NCI-H1436 treated with DMSO at 0.1 percent for 48 hours (cell line): Measurements from ENCODE around the gene FIS1.
"Not testable (repeated sequence)": the region's sequence is repeated elsewhere in the genome, so short reads cannot be mapped to it uniquely, and the experiment has no call there.

Experiments
- DNase-seq: peaks from one replicate; lab custom pipeline; 2025; lab: John Stamatoyannopoulos, UW

FIS1 gene

DNA sequence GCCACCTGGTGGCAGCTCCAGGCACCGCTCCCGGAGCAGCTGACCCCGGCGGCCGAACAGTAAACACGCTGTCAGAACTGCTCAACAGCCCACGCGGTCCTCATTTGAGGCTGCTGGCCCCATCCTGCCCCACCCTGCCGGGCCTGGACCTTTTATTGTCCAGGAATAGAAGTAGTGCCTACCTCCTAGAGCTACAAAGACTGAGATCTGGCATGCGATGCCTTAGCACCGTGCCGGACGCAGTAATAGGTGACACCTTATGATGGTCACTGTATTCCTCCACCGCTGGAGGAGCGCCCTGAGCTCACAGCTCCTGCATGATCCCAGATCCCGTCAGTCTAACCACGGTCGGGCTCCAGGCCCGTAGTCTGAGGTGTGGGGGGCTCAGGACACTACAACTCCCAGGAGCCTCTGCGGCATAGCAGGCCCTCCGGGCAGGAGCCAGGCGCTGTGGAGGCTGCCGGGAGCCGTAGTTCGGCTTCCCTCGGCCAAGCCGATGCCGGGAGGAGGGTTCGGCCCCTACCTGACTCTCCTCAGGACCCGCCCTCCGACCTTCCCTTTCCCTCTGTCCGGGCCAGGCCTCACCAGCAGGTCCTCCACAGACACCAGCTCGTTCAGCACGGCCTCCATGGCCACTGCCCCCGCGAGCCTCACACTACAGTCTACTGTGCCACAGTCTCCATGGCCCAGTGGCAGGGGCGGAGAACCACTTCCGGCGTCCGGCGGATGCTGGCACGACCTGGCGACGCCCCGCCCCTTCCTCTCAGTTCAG is at the start of gene FIS1:
FIS1 (minus strand) TSS at position 707 of the 772 bp plus-strand sequence; CDS start at position 630, 77 bp downstream.
- peak; percentile 69 for DNase-seq

DNA sequence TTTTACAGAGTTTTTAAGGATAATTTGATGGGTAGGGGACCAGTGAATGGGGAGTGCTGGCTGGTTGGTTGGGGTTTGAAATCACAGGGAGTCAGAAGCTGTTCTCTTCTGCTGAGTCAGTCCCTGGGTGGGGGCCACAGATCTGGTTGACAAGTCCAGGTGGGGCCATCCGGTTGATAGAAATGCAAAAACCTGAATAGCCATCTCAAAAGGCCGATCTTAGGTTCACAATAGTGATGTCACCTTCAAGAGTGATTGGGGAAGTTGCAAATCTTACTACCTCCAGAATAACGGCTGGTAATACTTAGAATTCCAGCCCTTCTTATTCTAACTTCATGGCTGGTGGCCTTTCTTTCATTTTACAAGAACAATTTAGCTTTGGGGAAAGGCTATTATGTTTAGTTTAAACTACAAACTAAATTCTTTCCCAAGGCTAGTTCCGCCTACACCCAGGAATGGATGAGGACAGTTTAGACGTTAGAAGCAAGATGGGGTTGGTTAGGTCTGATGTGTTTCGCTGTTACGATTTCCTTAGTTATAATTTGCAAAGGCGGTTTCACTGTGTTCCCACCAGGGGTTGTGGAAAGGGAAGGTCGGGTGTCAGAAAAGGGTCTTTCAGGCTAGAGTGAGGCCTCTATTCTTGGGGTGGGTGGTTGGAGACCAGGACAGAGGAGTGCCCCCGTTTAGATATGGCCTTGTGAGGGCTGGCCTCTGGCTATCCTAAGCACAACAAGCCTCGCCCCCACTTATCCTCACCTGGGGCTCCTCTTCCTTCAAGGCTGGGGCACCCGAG is 49.4 kb upstream of the FIS1 start:
- DNase-seq = no peak

DNA sequence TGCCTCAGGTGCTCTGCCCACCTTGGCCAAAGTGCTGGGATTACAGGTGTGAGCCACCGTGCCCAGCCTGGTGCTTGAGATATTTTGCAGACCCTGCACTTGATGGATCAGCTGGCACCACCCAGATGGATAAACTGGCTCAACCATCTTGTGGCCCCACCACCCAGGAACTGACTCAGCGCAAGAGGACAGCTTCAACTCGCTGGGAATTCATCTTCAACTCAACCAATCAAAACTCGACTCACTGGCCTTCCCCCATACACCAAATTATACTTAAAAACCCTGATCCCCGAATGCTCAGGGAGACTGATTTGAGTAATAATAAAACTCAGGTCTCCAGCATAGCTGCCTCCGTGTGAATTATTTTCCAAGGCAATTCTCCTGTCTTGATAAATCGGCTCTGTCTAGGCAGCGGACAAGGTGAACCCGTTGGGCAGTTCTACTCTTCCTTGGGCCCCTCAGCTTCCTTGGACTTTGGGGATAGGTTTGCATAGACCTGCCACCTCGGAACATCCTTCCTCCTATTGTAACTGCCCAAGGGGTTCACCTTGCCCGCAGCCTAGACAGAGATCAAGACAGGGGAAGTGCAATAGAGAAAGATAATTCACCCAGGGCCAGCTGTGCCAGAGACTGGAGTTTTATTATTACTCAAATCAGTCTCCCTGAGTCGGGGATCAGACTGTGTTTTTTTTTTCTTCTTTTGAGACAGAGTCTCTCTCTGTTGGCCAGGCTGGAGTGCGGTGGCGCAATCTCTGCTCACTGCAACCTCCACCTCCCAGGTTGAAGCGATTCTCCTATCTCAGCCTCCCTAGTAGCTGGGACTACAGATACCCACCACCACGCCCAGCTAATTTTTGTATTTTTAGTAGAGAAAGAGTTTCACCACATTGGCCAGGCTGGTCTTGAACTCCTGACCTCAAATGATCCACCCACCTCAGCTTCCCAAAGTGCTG is 48.5 kb upstream of the FIS1 start:
- DNase-seq = not testable (repeated sequence)

DNA sequence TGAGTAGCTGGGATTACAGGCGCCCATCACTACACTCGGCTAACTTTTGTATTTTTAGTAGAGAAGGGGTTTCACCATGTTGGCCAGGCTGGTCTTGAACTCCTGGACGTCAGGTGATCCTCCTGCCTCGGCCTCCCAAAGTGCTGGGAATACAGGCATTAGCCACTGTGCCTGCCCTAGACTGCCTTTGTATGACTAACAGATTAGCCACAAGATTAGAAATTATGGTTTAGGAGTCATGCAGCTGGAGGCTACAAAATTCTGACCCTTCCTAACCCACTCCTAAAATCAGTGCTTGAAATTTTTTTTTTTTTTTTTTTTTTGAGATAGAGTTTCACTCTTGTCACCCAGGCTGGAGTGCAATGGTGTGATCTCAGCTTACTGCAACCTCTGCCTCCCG is 47.7 kb upstream of the FIS1 start:
- DNase-seq = not testable (repeated sequence)

DNA sequence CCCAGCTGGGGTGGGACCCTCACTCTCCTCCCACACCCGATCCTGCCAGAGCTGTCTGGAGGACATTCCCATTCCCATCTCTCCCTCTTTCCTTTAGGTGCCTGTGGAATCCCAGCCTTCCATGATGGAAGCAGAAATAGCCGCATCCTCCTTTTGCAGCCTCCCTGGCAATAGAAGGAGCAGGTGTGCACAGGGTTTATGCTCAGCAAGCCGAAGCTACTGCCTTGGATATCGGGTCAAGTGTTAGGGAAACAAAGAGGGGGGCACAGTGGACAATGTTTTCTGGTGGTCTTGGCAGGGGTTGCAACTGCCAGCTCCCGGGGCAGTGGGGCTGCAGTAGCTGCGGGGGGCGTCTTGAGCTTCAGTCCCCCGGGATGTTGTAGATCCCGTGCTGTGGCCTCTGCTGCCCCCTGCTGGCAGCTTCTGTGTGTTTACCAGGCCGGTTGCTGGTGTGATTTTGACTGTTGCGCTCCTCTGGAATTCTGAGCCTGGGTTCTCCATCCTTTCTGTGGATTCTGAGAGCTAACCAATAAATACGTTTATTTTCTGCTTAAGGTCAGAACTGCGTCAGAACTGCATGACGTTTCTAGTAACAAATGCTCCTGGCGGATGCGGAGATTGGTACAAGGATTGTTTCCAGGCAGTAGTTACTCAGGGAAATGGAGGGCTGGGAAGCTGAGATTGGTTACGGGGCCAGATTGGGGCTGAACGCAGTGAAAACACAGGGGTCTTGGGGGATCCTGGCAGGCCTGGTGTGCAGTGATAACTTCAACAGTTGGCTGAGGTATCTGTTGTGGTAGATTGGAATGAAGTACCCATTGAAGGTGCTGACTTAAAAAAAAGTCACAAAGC is 45.5 kb upstream of the FIS1 start:
- DNase-seq = not testable (repeated sequence)

DNA sequence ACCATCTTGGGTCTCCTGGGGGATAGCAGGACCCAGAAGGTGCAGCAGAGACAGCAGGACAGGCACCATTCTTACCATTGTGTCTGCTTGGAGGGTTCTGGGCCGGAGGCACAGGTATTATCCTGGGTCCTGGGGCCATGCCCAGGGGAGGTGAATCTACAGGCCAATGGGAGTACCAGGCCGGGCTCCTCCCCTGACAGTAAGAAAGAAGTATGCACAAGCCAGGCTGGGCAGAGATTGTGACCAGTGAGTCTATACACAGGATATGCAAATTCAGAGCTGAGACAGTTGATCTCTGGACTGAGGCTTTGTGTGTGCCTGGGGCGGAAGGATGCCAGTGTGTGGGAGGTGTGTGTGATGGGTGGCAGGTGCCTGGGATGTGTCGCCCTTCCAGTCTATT is 44.8 kb upstream of the FIS1 start:
- DNase-seq = not testable (repeated sequence)

DNA sequence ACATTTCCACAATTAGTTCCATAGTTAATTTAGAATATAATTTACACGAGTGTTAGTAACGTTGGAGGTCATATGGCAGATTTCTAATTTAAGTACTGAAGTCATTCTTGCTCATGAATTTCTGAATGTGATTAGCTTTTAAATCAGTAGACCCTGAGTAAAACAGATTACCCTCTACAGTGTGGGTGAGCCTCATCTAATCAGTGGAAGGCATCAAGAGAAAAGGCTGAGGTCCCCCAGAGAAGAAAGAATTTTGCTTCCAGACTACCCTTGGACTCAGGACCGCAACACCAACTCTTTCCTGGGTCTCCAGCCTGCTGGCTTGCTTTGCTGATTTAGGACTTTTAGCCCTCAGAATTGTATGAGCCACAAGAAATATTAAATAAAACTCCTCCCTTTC is 43.6 kb upstream of the FIS1 start:
- DNase-seq = no peak

DNA sequence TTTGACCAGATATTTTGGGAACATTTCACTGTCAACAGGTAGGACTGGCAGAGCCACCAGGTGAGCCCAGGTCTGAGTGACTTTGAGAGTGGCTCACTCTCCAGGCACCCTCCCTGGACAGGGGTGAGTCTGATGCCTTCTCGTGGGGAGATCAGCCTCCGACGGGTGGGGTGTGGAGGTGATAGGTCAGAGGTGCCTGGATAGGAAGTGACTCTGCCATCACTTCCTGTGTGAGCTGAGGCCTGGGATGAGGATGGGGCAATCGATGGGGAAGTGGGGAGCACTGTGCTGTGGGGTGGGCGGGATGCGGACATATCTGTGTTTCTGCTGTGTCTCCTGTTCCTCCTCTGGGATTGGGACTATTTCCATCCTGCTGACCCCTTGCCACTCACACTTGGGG is 42.2 kb upstream of the FIS1 start:
- DNase-seq = no peak

- not testable (repeated sequence) for DNase-seq
These were observed 41.0 kb upstream of the FIS1 start for GRCh38 chr7:101285880-101286279.

- no peak for DNase-seq
These were observed 40.3 kb upstream of the FIS1 start for GRCh38 chr7:101285171-101285570.

- not testable (repeated sequence) for DNase-seq
These were observed 36.0 kb upstream of the FIS1 start for GRCh38 chr7:101280912-101281311.

DNA sequence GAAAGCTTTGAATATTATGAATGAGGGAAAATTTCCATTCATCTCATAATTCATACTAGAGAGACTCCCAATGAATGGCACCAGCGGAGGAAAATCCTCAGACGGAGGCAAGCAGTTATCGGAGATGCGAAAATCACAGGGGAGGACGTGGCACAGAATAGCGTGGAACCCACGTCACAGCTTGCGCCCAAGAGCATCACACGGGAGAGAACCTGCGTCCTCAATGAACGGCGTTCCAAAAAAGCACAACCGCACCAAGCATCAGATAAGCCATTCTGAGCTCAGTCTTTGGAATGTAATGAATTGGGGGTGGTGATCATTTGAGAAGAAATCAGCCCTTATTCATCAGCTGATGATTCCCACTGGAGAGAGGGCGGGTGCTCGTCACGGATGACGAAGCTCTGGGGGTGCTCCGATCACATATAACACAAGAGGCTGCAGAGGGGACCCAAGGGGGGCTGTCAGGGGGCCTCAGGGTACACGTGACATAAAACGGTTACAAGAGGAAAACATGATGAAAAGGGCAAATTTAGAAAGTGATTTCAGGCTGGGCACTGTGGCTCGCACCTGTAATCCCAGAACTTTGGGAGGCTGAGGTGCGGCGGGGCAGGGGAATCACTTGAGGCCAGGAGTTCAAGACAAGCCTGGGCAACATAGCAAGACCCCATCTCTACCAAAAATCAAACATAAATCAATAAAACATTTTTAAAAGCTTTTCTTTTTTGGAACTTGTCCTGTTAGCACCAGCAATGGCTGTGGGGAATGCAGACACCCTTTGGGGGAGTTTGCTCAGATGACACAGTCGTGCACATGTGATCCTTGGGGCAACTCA is 33.8 kb upstream of the FIS1 start:
- DNase-seq = no peak

- no peak for DNase-seq
These were observed 32.3 kb upstream of the FIS1 start for GRCh38 chr7:101277155-101277554.

GRCh38 chr7:101273206-101273605 is 28.3 kb upstream of the FIS1 start:
- no peak for DNase-seq

DNA sequence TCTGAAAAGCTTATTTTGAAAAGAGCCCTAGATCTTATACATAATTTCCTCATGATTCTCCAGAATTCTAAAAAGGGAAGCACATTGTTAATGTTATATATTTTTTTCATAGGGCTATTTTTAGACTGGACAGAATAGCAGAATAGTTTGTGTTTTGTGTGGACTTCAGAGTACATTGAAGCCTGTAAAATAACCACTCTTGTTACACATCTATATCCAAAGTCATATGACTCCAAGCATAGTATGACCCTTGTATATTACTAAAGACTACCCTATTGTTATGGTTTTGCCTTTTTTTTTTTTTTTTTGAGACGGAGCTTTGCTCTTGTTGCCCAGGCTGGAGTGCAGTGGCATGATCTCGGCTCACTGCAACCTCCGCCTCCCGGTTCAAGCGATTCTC is 26.1 kb upstream of the FIS1 start:
- DNase-seq = no peak

DNA sequence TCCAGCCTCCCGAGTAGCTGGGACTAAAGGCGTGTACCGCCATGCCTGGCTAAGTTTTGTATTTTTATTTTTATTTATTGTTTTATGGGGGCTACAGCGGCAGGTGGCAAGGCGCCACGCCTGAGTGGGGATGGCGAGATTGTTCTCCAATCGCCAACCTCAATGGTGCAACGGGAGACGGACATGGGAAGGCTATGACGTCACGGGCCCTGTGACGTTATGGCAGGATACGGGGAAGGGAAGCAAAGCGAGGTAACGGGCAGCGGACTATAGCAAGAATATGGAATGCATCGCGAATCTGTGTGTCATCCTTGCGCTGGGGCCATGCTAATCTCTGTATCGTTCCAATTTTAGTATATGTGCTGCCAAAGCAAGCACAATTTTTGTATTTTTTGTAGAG is 24.8 kb upstream of the FIS1 start:
- DNase-seq = no peak

DNA sequence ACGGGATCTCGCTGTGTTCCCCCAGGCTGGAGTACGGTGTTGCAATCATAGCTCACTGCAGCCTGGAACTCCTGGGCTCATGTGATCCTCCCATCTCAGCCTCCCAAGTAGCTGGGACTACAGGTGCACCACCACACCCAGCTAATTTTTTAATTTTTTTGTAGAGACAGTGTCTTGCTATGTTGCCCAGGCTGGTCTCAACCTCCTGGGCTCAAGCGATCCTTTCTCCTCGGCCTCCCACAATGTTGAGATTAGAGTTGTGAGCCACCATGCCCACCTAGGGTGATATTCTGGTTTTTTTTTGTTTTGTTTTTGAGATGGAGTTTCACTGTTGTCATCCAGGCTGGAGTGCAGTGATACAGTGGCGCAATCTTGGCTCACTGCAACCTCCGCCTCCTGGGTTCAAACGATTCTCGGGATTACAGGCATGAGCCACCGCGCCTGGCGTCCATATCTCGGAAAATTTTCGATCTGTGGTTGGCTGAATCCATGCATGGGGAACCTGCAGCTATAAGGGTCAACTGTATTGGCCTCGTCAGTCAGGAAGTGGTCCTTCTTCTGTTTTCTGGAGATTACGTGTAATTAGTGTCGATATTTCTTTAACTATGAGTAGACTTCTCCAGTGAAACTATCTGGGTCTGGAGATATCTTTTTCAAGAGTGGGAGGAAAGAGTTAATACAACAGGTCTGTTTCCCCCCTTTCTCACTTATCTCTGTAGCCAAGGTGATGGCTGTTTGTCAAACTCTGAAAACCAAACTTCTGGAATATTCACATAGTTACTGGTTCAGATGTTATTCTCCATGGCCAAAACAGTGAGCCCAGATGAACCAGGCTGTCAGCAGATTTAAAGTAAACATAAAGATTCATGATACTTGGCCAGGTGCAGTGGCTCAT is 21.0 kb upstream of the FIS1 start:
- DNase-seq = no peak

GRCh38 chr7:101264102-101264706 is 19.3 kb upstream of the FIS1 start:
- DNase-seq = not testable (repeated sequence)

DNA sequence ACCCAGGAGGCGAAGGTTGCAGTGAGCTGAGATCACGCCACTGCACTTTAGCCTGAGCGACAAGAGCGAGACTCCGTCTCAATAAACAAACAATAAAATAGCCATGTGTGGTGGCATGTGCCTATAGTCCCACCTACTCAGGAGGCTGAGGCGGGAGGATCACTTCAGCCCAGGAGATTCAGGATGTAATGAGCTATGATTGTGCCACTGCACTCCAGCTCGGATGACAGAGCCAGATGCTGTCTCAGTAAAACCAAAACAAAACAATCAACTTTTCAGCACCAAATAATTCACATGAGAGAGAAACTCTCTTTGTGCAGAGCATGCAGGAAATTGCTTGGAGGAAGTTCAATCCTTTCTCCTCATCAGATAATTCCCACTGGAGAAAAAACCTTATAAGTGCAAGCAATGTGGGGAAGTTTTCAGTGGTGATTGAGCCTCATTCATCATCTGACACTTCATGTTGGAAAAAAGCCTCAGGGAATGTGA is 13.4 kb upstream of the FIS1 start:
- DNase-seq = no peak
